Activated CD8-positive, alpha-beta memory T cell treated with anti-CD3 and anti-CD28 coated beads, Interleukin-2, amount 50 U/mL, for 24 hours (primary cell): ENCODE data around the gene ADGRG1.

ENCODE experiments used
- DNase-seq: peaks from one replicate; pipeline ENCODE4 v3.0.0-alpha.2; 2020; ENCODE audit errors: extremely low read depth

The ADGRG1 gene

GRCh38 chr16:57648581-57649442 lies 20.4 kb downstream of the ADGRG1 start:
- peak; percentile 71 for DNase-seq

GRCh38 chr16:57649443-57649751 lies 21.0 kb downstream of the ADGRG1 start:
- DNase-seq = no peak

GRCh38 chr16:57649846-57650245 lies 21.4 kb downstream of the ADGRG1 start:
- no peak for DNase-seq

GRCh38 chr16:57651344-57652333 lies 23.2 kb downstream of the ADGRG1 start:
- DNase-seq = no peak

DNA sequence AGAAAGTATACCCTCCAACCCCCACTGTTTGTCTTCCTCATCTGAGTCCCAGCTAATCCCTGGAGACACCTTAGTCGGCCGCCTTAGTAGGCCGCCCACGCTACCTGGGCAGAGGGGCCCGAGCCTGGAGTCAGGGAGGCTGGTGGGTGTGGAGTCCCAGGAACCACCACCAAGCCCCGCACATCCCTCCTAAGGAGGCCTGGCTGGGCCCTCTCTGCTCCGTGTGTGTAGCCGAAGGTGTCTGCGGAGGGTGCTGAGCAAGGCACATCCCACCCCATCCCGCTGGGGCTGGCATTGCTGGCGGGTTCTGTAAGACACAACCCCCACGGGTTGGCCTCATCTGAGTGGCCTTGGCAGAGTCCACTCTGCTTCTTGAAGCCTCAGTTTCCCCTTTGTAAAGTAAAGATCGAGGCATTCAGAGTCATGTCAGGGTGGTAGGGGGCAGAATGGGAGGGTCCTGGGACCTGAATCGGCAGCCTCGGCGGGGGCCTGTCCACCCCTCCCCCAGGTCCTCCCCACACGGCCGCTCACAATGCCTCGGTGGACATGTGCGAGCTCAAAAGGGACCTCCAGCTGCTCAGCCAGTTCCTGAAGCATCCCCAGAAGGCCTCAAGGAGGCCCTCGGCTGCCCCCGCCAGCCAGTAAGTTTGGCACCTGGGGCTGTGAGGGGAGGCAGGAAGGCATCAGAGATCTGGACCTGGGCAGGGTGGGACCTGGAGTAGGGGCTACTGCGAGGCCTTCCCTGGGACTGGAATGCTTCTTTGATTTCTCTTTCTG lies 24.5 kb downstream of the ADGRG1 start:
- DNase-seq = no peak

- no peak for DNase-seq
Measured at GRCh38 chr16:57653936-57654335, 25.5 kb downstream of the ADGRG1 start.

GRCh38 chr16:57656342-57656955 lies 28.0 kb downstream of the ADGRG1 start:
- DNase-seq = no peak

GRCh38 chr16:57657228-57657627 lies 28.8 kb downstream of the ADGRG1 start:
- DNase-seq = no peak

- no peak for DNase-seq
Measured at GRCh38 chr16:57658130-57658877, 29.9 kb downstream of the ADGRG1 start.

- DNase-seq = no peak
Measured at GRCh38 chr16:57658878-57659674, 30.6 kb downstream of the ADGRG1 start.

- DNase-seq = no peak
Measured at GRCh38 chr16:57660715-57661463, 32.5 kb downstream of the ADGRG1 start.

DNA sequence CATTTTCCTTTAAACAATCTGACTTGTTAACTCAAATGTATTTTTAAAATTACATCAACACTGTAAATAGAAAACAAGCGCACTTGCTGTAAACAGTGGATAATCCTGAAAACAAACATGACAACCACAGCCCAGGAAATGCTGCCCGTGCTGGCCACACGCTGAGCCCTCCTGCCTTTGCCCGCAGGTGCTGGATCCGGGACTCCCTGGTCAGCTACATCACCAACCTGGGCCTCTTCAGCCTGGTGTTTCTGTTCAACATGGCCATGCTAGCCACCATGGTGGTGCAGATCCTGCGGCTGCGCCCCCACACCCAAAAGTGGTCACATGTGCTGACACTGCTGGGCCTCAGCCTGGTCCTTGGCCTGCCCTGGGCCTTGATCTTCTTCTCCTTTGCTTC lies 33.1 kb downstream of the ADGRG1 start:
- no peak for DNase-seq

DNA sequence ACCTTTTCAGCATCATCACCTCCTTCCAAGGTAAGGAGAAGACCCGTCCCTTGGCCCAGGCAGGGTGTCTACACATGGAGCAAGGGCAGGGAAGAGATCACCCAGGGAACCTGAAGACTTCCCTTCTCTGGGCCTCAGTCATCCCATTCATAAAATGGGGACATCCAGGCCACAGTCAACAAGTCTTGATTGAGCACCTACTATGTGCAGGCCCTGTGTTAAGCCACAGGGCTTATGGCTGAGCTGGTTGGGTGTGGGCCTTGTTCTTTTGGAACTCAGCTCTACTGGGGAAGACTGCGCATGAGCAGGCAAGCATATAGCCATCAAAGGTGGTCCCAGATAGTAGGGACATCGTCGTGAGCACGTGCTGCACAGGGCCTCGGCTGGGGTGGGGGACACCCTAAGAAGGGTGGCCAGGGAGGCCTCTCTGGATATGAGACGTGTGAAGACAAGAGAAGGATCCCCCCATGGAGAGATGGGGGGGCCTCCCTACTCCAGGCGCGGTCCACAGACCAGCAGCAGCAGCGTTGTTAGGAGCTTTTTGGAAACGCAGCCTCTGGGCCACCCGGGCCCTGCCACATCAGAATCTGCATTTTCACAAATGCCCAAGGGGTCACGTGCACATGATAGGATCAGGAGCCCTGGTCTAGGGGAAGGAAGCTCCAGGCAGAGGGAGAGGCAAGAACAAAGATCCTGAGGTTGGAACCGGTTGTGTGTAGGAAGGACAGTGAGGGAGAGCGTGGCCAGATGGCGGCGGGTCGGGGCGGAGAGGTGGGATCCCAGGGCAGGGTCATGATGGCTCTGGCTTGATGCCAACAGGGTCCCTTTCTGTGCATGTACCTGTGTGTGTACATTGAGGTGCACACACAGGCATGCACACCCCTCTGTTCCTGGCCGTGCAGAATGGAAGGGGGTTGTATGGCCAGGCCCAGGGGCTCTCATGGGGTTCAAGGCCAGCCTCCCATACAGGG lies 33.8 kb downstream of the ADGRG1 start:
- no peak for DNase-seq

GRCh38 chr16:57663436-57663835 lies 35.0 kb downstream of the ADGRG1 start:
- DNase-seq = no peak

DNA sequence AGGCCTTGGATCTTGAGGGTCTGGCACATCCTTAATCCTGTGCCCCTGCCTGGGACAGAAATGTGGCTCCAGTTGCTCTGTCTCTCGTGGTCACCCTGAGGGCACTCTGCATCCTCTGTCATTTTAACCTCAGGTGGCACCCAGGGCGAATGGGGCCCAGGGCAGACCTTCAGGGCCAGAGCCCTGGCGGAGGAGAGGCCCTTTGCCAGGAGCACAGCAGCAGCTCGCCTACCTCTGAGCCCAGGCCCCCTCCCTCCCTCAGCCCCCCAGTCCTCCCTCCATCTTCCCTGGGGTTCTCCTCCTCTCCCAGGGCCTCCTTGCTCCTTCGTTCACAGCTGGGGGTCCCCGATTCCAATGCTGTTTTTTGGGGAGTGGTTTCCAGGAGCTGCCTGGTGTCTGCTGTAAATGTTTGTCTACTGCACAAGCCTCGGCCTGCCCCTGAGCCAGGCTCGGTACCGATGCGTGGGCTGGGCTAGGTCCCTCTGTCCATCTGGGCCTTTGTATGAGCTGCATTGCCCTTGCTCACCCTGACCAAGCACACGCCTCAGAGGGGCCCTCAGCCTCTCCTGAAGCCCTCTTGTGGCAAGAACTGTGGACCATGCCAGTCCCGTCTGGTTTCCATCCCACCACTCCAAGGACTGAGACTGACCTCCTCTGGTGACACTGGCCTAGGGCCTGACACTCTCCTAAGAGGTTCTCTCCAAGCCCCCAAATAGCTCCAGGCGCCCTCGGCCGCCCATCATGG lies 35.7 kb downstream of the ADGRG1 start:
- no peak for DNase-seq

DNA sequence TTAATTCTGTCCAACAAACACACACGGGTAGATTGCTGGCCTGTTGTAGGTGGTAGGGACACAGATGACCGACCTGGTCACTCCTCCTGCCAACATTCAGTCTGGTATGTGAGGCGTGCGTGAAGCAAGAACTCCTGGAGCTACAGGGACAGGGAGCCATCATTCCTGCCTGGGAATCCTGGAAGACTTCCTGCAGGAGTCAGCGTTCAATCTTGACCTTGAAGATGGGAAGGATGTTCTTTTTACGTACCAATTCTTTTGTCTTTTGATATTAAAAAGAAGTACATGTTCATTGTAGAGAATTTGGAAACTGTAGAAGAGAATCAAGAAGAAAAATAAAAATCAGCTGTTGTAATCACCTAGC lies 36.2 kb downstream of the ADGRG1 start:
- no peak for DNase-seq

DNA sequence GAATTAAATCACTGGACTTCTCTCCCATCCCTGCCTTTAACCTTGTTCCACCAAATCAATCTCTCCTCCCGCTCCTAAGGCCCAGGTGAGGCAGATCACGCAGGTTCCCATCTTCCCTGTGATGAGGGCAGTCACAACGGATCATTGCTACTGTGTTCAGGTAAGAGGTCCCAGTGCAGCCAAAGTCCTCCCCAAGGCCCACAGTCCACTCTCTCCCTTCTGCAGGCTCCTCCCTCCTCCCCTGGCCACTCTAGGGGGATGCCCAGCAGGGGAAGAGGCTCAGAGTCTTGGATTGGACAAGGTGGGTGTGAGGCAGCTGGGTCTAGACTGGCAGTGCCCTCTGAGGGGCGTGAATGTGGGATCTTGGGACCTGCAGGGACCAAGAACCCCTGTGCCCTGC lies 37.1 kb downstream of the ADGRG1 start:
- no peak for DNase-seq
